GM12875 (cell line): ENCODE data around the gene ST3GAL5.

Experiments
- H3K4me3 ChIP-seq: one replicate; pipeline ENCODE4 v1.5.1; 2011; ENCODE audit warnings: low read depth, low read length, control low read depth
- CTCF ChIP-seq: IDR thresholded peaks from 2 replicates; pipeline ENCODE4 v1.5.1; 2011; ENCODE audit warnings: low read depth, mild to moderate bottlenecking, control low read depth, inconsistent platforms, low read length, moderate library complexity, borderline replicate concordance; ENCODE audit not compliant: insufficient read depth

The ST3GAL5 gene

GRCh38 chr2:85823951-85824350 is 64.8 kb downstream of the ST3GAL5 start:
- no peak overlapping the region for H3K4me3 ChIP-seq
- no peak for TF ChIP-seq CTCF

GRCh38 chr2:85822766-85823165 is 66.0 kb downstream of the ST3GAL5 start:
- no peak overlapping the region for H3K4me3 ChIP-seq
- no peak for TF ChIP-seq CTCF

- TF ChIP-seq CTCF: no peak
- no peak overlapping the region for H3K4me3 ChIP-seq
Observed at GRCh38 chr2:85819811-85820510, 68.8 kb downstream of the ST3GAL5 start.

- no peak overlapping the region for H3K4me3 ChIP-seq
- no peak for TF ChIP-seq CTCF
Observed at GRCh38 chr2:85814802-85815550, 73.8 kb downstream of the ST3GAL5 start.

GRCh38 chr2:85813982-85814801 is 74.6 kb downstream of the ST3GAL5 start:
- TF ChIP-seq CTCF: peak; percentile 98
- H3K4me3 ChIP-seq: no peak overlapping the region

- TF ChIP-seq CTCF: no peak
- H3K4me3 ChIP-seq: no peak overlapping the region
Observed at GRCh38 chr2:85813211-85813981, 75.4 kb downstream of the ST3GAL5 start.
